ENCODE data around the gene PRCD.

DNA sequence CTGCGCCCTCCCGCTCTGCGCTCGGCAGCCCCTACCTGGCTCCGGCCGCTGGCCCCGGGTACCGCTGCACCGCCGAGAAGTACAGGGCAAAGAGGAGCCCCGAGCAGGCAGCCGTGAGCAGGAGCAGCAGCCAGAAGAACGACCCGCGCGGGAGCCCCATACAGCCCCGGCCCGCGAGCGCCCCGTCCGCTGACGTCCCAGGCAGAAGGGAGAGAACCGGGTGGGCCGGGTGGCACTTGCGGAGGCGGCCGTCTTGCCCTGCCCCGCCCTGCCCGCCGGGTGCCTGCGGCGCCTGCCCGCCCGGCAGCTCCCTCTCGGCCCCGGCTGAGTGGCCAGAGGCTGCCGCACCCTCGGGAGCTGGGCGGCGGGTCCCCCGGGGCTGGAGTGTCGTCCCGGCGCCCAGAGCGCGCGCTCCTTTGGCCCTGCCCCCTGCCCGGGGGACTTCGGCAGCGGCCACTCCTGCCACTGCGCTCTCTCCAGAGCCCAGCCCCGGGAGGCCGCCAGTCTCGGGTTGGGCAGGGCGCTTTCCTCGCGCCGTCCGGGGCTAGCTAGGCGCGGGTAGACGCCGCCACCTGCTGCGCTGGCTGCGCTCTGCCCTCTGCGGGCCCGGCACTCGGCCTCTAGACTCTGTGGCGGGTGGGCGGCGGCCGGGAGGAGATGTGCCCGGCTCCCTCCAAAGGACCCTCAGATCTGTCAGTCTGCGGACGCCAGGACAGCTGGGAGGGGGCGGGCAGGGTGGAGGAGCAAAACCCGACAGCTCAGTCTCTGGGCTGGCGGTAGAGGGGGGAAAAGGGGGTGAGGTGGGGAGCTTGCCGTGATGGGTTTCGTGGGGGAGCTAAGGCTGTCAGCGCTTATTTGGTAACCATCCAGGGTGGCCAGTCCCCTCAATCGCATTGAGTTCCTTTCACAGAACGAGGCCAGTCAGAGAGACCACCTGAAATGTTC lies 46.1 kb downstream of the PRCD start, which contains the start of gene ST6GALNAC2:
- TF ChIP-seq, protein P1, sequence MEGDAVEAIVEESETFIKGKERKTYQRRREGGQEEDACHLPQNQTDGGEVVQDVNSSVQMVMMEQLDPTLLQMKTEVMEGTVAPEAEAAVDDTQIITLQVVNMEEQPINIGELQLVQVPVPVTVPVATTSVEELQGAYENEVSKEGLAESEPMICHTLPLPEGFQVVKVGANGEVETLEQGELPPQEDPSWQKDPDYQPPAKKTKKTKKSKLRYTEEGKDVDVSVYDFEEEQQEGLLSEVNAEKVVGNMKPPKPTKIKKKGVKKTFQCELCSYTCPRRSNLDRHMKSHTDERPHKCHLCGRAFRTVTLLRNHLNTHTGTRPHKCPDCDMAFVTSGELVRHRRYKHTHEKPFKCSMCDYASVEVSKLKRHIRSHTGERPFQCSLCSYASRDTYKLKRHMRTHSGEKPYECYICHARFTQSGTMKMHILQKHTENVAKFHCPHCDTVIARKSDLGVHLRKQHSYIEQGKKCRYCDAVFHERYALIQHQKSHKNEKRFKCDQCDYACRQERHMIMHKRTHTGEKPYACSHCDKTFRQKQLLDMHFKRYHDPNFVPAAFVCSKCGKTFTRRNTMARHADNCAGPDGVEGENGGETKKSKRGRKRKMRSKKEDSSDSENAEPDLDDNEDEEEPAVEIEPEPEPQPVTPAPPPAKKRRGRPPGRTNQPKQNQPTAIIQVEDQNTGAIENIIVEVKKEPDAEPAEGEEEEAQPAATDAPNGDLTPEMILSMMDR (IDR thresholded peaks at IDR 0.05): peak; percentile 41 to 55 (median 52)
- TF ChIP-seq POLR2A (IDR thresholded peaks at IDR 0.05; ENCODE audit: low read depth) (no peak), EP300 (IDR thresholded peaks at IDR 0.05) (no peak), POLR2AphosphoS5 (IDR thresholded peaks at IDR 0.05) (peak in 1 of 2 donors; percentile 40)

Data from esophagus muscularis mucosa (tissue), 4 donors.